ENCODE data around the gene NFASC. TPM values are rescaled to one million over a fixed set of nuclear protein-coding genes. Genes with fewer than 3 reads are reported as not detected.

Gene NFASC
- total RNA-seq, 2 experiments from 2014 or later: 0.06 to 0.37 TPM

DNA sequence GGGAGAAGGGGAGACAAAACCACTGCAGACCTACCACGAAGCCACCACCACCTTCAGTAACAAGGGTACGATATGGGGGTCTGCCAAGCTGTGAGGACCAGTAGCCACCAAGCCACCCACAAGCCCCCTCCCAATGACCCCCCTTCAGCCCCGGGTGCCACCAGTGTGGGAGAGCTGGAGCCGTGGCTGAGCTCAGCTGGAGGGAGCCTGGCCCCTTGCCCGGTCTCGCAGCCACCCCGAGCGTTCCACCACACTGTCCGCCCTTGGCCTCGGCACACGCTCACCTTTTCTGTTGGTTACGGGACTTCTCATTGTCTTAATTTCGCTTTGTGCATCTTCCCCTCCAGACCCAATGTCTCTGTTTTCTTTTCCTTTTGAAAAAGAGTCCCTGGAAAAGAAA lies 145.9 kb downstream of the NFASC start:
- Mint-ChIP-seq H3K36me3 (no peaks in the 10 kb centered on the region), H3K9me3 (no peaks in the 10 kb centered on the region), H3K4me1 (no peaks in the 10 kb centered on the region), H3K4me3 (no peak overlapping the region), H3K27ac (no peak overlapping the region), H3K27me3 (no peaks in the 10 kb centered on the region)
- no peak for DNase-seq

DNA sequence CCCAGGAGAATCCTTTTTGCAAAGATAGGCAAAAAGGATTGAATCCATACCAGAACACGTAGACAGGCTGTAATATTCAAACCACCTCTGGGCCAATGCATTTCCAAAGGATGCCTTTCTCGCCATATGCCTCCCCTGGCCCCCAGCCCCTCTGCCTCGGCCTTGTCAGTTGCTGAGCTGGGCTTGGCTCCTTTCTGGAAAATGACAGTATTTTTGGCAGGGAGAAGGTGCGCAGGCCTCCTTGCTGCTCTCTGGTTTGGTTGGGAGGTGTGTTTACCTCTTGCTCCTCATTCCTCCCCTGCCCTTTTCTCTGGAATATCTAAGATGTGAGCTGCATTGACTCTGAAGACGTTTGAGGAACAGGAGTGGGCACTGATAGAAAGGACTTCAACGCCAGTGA lies 146.3 kb downstream of the NFASC start:
- H3K27me3 Mint-ChIP-seq: no peaks in the 10 kb centered on the region
- no peak overlapping the region for H3K4me3 Mint-ChIP-seq
- no peaks in the 10 kb centered on the region for H3K4me1 Mint-ChIP-seq
- no peak for DNase-seq
- no peaks in the 10 kb centered on the region for H3K36me3 Mint-ChIP-seq
- H3K9me3 Mint-ChIP-seq: no peaks in the 10 kb centered on the region
- no peak overlapping the region for H3K27ac Mint-ChIP-seq

DNA sequence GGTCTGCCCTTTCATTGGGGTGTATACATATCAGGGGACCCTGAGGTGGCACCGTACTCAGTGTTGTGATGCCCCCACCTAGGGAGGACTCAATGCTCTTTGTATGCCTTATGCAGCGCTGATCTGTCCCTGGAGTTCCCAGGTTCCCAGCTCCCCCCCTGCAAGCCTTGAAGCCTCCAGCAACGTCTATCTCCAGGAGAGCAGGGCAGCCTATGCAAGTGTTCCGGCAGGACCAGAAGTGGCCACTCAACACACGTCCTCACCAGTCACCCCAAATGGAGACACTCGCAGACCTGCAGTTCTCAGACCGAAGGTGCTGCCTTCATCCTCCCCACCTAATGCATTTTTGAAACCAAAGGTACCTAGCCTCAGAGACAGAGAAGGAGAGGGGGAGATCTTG lies 147.1 kb downstream of the NFASC start:
- no peak for DNase-seq
- Mint-ChIP-seq H3K4me1 (no peaks in the 10 kb centered on the region), H3K36me3 (no peaks in the 10 kb centered on the region), H3K27ac (no peak overlapping the region), H3K4me3 (no peak overlapping the region), H3K9me3 (no peaks in the 10 kb centered on the region), H3K27me3 (no peaks in the 10 kb centered on the region)

DNA sequence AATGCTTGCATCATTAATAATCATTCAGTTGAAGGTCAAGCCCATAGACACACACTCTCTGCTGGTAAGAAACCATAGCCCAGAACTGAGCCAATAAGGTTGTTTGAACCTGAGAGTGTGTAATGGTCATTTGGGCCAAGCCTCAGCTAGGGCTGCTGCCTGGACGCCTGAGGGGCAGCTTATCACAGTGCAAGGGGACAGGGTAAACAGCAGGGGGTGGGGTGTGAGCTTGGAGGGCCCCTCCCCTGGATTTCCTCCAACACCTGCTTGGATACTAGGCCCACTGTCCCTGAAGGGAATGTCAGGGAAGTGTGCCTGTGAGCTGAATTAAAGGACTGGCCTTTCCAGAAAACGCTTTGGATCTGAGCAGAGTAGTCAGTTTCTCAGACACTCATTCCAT lies 147.7 kb downstream of the NFASC start:
- no peak overlapping the region for H3K27ac Mint-ChIP-seq
- no peak for DNase-seq
- no peak overlapping the region for H3K4me3 Mint-ChIP-seq
- H3K4me1 Mint-ChIP-seq: no peaks in the 10 kb centered on the region
- H3K9me3 Mint-ChIP-seq: no peaks in the 10 kb centered on the region
- no peaks in the 10 kb centered on the region for H3K27me3 Mint-ChIP-seq
- H3K36me3 Mint-ChIP-seq: no peaks in the 10 kb centered on the region

DNA sequence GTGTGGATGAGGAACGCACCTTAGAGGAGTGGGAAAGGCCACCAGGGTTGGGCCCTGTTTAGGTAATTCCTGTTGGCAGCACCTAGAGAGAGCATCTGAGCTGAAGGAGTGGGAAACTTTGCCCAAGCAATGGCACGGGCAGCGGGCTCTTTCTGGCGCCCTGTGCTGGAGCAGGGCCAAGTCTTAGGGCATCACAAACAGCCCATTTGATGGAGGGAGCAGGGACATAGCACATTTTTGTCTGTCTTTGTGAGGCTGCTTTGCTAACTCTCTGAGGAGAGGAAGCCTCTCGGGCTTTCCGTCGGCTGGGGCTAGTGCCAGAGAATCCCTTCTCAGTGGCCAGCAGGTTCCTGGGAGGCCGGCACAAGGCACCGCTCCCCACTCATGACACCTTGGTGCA lies 149.8 kb downstream of the NFASC start:
- Mint-ChIP-seq H3K36me3 (no peaks in the 10 kb centered on the region), H3K27me3 (no peaks in the 10 kb centered on the region), H3K9me3 (no peaks in the 10 kb centered on the region), H3K27ac (no peak overlapping the region), H3K4me3 (no peak overlapping the region), H3K4me1 (no peaks in the 10 kb centered on the region)
- DNase-seq: no peak

DNA sequence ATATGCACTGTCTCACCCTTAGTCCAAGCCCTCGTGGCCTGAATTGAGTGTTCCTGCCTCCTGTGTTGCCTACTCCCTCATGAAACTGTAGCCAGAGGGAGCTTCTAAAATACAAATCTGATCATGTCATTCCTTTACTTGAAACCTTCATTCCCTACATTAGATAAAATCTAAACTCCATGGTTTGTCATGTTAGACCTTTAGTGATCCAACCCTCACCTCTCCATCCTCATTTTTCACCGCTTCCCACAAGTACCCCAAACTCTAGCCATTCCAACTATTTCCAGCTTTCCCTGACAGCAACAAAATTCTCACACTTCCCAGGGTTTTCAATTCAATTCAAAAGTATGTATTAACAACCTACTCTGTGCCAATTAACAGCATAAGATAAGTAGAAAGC lies 154.0 kb downstream of the NFASC start:
- H3K9me3 Mint-ChIP-seq: no peaks in the 10 kb centered on the region
- H3K36me3 Mint-ChIP-seq: no peaks in the 10 kb centered on the region
- no peak for DNase-seq
- H3K4me3 Mint-ChIP-seq: no peak overlapping the region
- H3K4me1 Mint-ChIP-seq: peaks cover 3% of the 10 kb centered on the region
- H3K27ac Mint-ChIP-seq: no peak overlapping the region
- H3K27me3 Mint-ChIP-seq: no peaks in the 10 kb centered on the region

DNA sequence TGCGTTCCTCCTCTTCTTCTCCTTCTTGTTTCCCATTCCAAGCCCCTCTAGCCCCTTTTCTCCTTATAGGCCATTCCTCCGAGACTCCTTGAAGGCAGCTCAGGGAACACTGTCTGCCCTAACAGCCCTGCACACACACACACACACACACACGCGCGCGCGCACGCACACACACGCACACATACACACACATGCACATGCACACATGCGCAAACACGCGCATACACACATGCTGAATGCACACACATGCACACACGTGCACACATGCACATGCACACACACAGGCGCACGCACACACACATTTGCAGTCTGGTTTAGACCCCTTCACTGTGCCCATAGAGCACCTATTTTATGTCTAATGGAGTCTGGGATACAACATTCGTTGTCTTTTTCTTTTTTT lies 154.6 kb downstream of the NFASC start:
- Mint-ChIP-seq H3K4me1 (peaks cover 3% of the 10 kb centered on the region), H3K9me3 (no peaks in the 10 kb centered on the region), H3K27me3 (no peaks in the 10 kb centered on the region), H3K4me3 (no peak overlapping the region), H3K27ac (no peak overlapping the region), H3K36me3 (no peaks in the 10 kb centered on the region)
- DNase-seq: no peak

DNA sequence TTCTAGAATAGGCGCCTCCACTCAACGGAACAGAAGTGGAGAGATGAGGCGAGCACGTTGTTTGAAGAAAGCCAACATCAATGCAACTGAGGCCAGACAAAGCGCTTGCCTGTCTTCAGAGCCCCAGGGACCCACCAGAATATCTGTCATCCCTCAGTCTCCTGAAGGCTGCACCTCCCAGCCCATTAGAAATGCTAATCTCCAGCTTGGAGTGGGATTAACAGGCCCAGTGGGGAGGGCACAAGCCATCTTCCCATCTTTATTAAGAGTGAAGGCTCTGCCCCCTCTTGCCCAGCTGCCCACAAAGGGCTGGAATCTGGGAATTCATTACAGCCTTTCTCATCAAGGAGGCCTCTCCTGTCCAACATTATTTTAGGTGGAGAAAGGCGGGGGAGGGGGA lies 155.5 kb downstream of the NFASC start:
- Mint-ChIP-seq H3K27ac (no peak overlapping the region), H3K9me3 (no peaks in the 10 kb centered on the region), H3K4me1 (peaks cover 3% of the 10 kb centered on the region), H3K4me3 (no peak overlapping the region), H3K36me3 (no peaks in the 10 kb centered on the region), H3K27me3 (no peaks in the 10 kb centered on the region)
- no peak for DNase-seq

DNA sequence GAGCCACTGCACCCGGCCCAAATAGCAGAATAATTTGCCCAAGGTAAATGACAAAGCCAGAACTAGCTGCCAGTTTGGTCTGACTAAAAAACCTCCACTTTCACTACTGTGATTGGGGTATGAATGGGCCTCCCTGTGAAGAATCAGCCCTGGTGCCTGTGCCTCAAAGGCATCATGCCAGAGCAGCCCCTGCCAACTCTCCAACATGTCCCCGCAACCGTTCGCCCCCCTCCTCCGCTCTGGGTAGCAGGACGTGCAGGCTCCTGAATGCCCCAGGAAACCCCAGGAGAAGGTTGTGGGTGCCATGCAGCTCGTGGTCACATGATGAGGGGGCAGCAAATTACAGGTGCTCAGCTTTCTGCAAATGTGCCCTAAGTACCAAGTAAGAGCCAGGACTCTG lies 157.7 kb downstream of the NFASC start:
- no peak overlapping the region for H3K27ac Mint-ChIP-seq

DNA sequence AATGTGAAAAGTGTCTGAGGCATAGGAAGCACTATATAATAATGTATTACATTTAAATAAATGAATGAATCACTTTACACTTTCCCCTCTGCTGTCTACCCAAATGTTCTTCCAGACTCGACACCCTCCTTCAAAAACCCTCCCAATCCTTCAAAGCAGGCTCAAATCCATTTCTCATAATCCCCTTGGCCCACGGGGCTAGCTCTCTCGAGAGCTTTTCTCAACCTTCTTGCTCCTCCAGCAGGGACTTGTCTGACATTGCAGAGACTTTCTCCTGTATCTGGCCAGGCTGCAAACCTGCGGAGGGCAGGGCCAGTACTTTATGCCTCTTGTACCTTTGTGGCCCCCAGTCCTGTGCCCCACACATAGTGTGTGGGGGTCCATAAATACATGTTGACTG lies 158.3 kb downstream of the NFASC start:
- Mint-ChIP-seq H3K36me3 (no peaks in the 10 kb centered on the region), H3K4me3 (no peak overlapping the region), H3K4me1 (peaks cover 3% of the 10 kb centered on the region), H3K9me3 (no peaks in the 10 kb centered on the region), H3K27ac (no peak overlapping the region), H3K27me3 (no peaks in the 10 kb centered on the region)
- no peak for DNase-seq

More for the DNA sequence above, 157.7 kb downstream of the NFASC start:
- Mint-ChIP-seq H3K4me3 (no peak overlapping the region), H3K36me3 (no peaks in the 10 kb centered on the region), H3K9me3 (no peaks in the 10 kb centered on the region), H3K27me3 (no peaks in the 10 kb centered on the region), H3K4me1 (peaks cover 3% of the 10 kb centered on the region)
- DNase-seq: no peak

DNA sequence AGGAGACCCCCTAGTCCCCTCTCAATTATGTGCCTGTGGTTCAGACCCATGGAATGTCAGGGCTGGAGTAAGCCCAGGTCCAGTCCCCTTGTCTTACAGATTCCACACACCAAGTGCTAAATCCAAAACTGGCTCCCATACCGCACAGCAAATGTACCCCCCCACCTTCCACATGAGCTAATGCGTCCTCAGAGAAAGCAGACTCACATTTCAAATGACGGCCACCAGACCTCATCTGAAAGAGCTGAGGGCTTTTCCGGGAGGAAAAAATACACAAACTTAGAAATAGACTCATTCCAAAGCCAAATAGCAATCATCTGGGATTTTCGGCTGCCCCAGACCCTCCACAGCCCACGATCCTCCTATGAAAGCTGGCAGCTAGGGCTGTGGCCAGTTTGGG lies 159.6 kb downstream of the NFASC start:
- no peak for DNase-seq
- Mint-ChIP-seq H3K36me3 (no peaks in the 10 kb centered on the region), H3K27ac (no peak overlapping the region), H3K9me3 (no peaks in the 10 kb centered on the region), H3K4me3 (no peak overlapping the region), H3K27me3 (no peaks in the 10 kb centered on the region), H3K4me1 (peaks cover 3% of the 10 kb centered on the region)

DNA sequence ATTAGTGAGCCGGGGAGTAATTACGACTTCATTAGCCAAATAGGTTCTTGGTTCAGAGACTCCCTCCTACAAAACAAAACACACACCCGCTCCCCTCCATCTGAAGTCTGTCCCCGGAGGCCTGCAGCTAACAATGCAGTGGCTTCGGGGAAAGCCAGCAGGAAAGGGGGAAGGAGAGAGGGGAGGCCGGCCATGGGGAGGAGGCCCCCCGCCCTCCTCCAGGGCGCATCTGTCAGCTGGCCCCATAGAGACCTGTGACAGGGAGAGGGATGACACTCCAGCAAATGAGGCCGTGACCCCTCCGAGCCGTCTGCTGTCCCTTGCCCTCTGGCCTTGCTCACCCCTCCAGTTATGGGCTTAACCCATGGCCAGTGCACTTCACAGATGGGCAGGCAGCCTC lies 160.2 kb downstream of the NFASC start:
- Mint-ChIP-seq H3K4me3 (no peak overlapping the region), H3K4me1 (peaks cover 3% of the 10 kb centered on the region), H3K9me3 (no peaks in the 10 kb centered on the region), H3K27ac (no peak overlapping the region), H3K27me3 (no peaks in the 10 kb centered on the region), H3K36me3 (no peaks in the 10 kb centered on the region)
- DNase-seq: no peak

DNA sequence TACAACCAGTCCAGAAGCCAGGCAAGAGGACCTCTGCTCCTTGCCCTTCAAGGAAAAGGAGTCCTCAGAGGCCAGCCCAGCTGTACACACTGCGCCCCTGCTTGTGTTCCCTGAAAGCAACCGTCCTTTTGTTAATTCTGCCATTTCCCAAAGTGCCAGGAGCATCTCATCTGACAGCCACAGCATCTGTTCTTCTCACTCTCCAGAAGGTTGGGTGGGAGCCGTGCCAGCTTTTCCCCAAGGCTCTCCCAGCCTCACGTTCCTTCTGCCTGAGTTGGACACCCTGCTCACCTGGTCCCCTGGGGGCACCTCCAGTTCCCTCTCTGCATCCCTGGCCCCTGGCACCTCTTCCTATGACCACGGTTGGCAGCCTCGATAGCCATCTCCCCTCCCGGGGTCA lies 161.8 kb downstream of the NFASC start:
- H3K9me3 Mint-ChIP-seq: no peaks in the 10 kb centered on the region
- H3K36me3 Mint-ChIP-seq: no peaks in the 10 kb centered on the region
- H3K4me3 Mint-ChIP-seq: no peak overlapping the region

DNA sequence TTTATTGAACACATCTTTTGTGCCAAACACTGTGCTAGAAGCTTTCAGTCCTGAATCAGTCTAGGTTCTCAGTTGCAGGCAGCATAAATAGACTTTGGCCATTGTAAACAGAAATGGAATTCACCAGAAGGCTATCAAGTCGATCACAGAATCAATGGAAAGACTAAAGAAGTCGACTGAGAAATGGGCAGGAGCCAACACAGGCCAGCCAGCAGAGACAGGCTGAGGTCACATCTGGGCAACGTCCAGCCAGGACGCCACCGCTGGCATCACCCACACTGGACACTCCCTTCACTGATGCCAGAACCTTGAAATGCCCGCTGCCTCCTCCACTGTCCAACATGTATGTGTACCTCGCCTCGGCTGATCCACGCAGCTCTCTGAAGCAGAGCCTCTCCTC lies 166.9 kb downstream of the NFASC start:
- Mint-ChIP-seq H3K27ac (no peak overlapping the region), H3K27me3 (peaks cover 27% of the 10 kb centered on the region), H3K36me3 (no peaks in the 10 kb centered on the region), H3K9me3 (no peaks in the 10 kb centered on the region), H3K4me3 (no peak overlapping the region), H3K4me1 (no peaks in the 10 kb centered on the region)
- no peak for DNase-seq

More for the DNA sequence above, 161.8 kb downstream of the NFASC start:
- no peak for DNase-seq
- H3K27me3 Mint-ChIP-seq: no peaks in the 10 kb centered on the region
- no peak overlapping the region for H3K27ac Mint-ChIP-seq
- H3K4me1 Mint-ChIP-seq: peaks cover 3% of the 10 kb centered on the region

DNA sequence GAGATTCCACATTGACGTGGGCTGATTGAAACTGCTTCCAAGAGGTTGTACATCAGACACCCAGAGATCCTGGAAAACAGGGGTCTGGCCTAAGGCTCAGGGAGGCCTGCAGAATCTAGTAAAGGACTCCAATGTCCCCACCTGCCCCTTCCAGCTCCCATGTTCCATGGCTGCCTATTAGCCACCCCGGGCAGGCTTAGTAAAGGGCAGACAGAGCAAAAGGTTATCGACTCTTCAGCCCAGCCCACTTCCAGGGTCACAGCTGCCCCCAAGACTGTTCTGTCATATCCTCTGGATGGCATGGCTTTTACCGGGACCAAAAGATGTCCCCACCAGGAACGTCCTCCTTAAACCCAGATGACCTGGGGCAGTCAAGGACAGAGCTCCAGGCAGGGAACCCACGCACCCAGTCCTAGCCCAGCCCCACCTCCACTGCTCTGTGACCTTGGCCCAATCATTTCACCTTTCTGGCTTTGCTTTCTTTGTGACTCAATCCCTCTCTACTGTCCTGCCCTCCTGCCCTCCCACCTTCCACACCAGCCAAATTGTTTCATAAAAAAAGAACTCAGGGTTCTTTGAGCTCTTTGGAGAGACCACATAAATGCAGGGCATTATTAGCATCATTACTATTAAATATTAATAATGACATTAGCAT lies 167.6 kb downstream of the NFASC start:
- peaks cover 31% of the 10 kb centered on the region for H3K27me3 Mint-ChIP-seq
- no peak overlapping the region for H3K27ac Mint-ChIP-seq
- H3K4me1 Mint-ChIP-seq: no peaks in the 10 kb centered on the region
- no peak overlapping the region for H3K4me3 Mint-ChIP-seq
- H3K9me3 Mint-ChIP-seq: no peaks in the 10 kb centered on the region
- H3K36me3 Mint-ChIP-seq: no peaks in the 10 kb centered on the region
- no peak for DNase-seq

DNA sequence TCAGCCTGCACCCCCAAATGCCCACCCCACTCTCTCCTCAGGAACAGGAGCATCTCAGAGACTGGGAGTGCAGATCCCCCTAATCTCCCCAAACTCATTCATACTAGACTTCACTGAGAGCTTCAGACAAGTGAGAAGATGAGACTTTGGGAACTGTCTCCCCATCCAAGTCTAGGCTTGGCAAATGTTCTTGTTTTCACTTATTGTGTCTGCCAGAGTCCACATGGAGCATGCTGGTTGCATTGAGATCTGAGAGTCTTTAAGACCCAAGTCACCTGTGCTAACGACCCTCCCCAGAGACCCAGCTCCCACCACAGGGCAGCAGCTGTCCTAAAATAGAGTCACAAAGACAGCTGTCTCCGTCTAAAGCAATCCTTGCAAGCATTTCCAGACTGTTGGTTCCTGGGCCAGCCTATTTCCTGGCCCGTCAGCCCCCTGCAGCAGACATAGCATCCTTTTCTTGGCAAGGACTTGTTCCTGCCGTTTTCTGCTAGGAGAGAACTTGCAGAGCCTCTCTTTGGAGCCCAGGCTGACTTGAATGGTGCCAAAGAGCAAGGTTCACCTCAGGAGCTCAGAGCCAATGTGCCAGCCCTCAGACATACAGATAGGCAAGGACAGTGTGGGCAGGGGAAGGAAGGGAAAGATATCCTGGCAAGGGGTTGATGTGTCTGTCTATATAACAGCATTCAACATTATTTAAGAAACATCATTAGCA lies 170.5 kb downstream of the NFASC start:
- Mint-ChIP-seq H3K36me3 (no peaks in the 10 kb centered on the region), H3K27me3 (peaks cover 53% of the 10 kb centered on the region)
- no peak for DNase-seq

More for the DNA sequence above, 170.5 kb downstream of the NFASC start:
- H3K9me3 Mint-ChIP-seq: no peaks in the 10 kb centered on the region
- H3K27ac Mint-ChIP-seq: no peak overlapping the region
- no peak overlapping the region for H3K4me3 Mint-ChIP-seq
- H3K4me1 Mint-ChIP-seq: no peaks in the 10 kb centered on the region
